GM19239 (cell line): ENCODE results near the gene HMG20A.

Source experiments
- DNase-seq: peaks from one replicate; pipeline ENCODE4 v3.0.0; 2011; ENCODE audit warnings: low spot score; ENCODE audit not compliant: insufficient read length
- FAIRE-seq: peaks from 2 replicates; lab custom pipeline; 2011; peaks lifted over from hg19 to GRCh38; lab: Jason Lieb, UNC

The HMG20A gene

DNA sequence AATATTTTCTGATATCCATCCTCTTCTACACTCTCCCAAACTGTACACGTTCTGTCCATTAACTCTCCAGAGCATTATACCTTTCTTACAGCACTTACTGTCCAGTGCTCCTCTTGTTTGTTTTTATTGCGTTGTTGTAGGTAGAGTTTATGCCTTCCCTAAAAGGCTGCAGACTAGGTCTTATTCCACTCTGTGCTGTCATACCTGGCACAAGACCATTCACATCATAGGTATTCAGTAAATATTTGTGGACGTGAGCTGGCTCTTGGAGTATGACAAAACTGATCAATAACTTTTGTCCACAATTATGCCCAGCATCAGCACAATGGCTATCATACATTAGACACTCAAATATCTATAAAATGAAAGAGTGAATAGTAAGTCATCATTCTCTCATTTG, 4.4 kb downstream of the HMG20A start:
- DNase-seq (no peak), FAIRE-seq (no peak)

DNA sequence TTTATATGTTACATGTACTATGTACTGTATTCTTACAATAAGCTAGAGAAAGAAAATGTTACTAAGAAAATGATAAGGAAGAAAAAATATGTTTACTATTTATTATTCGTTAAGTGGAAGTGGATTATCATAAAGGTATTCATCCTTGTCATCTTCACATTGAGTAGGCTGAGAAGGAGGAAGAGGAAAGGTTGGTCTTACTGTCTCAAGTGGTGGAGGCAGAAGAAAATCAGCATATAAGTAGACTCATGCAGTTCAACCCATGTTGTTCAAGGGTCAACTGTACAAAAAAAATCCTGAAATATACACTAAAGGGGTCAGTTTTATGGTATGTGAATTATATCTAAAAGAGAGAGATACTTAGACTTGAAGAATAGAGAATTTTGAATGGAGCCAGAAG, 5.7 kb downstream of the HMG20A start:
- FAIRE-seq: no peak
- DNase-seq: no peak

DNA sequence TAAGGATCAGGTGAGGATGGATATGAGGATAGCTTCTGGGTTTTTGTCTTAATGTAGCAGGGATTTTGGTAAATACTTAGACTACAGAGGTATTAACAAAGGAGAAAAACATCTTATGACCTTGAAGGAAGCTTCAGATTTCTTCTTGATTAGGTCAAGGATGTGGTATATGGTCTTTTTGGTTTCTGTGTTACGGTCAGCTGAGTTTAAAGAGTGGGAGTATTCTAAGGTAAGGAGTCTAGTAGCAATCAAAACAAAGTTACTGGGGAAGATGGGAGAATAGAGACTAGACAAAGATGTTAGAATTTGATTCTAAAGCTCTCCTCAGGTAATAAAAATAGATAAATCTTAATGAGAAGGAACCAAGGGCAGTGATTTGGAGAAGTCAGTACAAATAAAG, 6.2 kb downstream of the HMG20A start:
- peak; percentile 35 for FAIRE-seq
- no peak for DNase-seq

DNA sequence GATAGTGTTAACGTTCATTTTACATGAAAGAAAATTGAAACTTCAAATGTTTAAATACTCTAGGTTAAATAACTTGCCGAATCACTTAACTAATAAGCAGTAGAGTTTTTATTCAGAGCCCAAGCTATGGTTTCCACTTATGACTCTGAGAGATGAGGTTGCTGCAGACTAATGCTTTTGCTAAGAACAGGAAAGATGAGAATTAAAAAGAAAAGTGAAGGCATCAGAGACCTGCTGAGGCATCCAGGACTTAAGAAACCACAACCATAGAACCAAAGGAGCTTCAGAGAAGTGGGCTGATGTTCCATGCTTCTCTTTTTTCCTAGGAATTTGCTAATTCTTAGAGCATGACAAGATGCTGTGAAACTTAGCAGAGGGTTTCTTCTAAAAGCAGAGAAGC, 9.5 kb downstream of the HMG20A start:
- DNase-seq (no peak), FAIRE-seq (peak; percentile 48)

DNA sequence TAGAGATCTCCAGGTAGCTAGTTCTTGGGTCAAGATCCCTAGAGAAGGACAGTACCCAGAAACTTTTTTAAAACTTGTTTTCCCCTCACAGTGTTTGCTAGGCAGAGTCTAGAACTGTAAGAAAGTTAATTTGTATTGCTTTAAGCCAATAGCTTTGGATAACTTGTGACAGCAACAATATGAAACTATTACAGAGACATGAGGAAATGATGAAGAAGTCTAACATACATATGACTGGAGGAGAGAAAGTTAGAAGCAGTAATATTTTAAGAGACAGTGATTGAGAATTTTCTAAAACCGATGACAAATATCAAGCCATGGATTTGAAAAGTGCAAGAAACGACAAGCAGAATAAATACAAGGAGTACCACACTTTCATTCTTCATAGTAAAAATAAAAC, 10.0 kb downstream of the HMG20A start:
- no peak for FAIRE-seq
- no peak for DNase-seq

DNA sequence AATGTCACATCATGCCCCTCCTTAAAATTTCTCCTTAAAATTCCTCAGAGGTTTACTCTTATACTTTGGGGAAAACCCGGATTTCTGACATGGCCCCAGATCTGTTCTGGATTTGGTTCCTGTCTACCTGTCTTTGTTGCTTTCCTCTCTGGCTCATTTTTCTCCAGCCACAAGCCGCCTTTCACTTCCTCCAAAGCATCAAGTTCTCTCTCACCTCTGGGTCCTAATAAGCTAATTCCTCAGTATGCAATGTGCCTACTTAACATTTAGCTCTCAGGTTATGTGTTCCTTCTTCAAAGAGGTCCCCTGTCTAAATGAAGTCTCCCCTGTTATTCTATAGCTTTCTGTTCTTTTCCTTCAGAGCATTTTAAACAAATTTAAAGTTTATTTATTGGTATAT, 16.1 kb downstream of the HMG20A start:
- DNase-seq (no peak), FAIRE-seq (peak; percentile 79)

DNA sequence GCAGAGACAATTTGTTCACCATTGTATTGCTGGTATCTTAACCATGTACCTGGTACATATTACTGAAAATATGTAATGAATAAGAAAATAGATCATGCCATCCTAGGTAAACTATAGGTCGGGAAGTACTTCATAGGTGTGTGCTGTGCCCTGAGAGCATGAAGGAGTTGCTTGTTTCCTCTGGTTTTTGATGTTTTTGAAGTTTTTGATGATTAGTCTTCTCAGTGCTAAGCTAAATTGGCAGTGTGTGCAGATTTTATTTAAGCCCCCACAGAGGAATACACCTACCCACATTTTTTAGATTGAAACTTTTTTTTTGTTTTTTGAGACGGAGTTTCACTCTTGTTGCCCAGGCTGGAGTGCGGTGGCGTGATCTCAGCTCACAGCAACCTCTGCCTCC, 16.6 kb downstream of the HMG20A start:
- FAIRE-seq (no peak), DNase-seq (no peak)

DNA sequence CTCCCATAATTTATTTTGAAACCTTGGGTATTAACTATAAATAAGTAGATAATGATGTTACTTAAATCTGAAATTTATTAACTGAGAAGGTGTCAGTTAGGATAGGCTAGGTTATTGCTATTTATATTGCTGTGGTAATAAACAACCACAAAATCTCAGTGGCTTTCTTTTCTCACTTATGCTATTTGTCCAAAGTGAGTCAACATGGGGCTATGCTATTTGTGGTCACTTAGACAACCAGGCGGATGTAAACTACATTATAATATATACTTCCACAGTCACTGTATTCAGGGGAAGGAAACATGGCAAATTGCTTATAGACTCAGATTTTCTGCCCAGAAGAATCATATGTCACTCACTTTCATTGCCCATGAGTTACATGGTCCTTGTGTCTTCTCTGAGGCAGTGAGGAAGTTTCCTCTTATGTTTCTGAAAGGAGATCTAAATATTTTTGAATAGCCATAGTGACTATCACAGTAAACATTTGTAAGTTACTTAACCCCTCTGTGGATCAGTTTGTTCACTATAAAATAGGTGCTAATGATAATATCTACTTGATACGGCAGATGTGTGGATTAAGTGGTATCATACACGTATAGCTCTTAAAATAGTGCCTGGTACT, 19.8 kb downstream of the HMG20A start:
- DNase-seq: peak; percentile 13
- FAIRE-seq: peak; percentile 48

DNA sequence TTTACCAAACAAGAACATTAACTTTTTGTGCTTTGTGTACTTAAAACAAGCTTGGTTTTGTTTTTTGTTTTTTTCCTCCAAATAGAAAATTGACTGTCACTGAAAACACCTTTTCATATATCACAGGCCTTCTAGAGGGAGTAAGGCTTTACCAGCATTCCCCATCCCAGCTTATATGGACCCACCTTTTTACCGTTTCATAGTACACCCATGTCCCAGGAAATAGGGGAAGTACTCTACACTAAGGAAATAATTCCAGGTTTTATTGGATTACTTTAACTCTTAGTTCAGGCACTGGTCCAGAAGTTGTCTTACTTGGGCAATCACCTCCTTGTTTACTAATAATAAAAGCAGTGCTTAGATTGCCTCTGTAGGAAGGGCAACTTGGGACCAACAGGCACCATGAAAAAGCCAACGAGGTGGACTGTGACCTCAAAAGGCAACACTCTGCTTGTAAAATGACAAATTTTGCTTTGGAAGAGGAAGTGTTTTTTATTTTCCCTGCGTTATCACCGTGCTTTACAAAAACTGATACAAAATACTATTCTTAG, 26.2 kb downstream of the HMG20A start:
- DNase-seq (no peak), FAIRE-seq (no peak)

DNA sequence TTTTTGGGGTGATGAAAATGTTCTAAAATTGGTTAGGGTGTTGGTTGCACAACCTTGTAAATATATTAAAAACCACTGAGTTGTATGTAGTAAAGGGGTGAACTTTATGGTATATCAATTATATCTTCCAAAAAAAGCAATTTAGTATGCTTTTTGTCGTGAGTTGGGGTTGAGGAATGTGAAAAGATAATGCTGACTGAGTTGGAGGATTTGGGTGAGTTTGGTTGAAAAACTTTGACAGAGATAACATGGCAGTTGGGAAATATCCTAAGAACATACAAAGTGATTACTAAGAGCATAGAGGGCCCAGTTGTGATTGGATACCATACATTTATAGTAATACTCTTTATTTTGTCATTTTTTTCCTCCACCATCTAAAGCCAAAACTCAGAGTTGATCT, 33.6 kb downstream of the HMG20A start:
- DNase-seq (no peak), FAIRE-seq (no peak)

DNA sequence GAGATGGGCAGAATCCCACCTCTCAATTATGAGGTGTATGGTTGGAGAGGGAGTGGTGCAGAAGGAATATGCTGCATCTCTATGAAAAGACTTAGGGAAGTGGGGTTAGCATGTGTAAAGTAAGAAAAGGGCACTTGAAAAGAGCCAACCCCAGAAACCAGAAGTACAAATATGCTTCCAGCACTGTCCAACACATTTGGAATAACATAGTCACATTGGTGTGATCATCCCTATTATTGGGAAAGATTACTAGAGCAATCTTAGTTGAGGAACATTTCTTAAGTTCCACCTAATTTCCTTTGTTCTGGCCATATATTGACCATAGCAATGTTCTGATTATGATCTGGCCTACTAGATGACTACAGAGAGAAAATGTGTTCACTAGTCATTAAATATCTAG, 34.3 kb downstream of the HMG20A start:
- DNase-seq (no peak), FAIRE-seq (no peak)

DNA sequence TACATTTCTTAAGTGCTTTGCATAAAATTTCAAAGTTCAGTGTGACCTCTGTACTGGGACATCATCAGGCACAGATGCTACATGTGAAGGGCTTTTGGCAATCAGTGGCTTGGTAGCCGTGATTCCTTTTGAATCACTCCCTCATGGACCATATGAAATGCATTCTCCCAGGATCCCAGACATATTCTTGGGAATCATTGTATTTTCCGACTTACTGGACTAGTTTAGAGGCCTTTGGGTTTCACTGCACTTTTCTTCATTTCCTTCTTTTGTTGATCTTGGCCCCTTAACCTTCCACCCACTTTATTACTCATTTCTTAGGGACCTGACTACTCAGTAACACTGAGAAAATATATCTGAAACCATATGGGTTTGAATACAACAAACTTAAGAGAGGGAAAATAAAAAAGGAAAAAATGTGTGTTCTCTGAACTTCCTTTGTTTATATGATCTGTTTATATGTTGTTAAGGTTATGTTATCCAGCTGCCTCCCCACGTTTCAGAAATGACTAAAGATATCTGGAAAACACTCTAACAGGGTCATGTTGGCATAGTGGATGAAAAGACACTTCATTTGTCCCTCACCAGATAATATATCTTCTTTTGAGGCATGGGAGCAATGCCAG, 35.1 kb downstream of the HMG20A start:
- DNase-seq (no peak), FAIRE-seq (peak; percentile 4)

DNA sequence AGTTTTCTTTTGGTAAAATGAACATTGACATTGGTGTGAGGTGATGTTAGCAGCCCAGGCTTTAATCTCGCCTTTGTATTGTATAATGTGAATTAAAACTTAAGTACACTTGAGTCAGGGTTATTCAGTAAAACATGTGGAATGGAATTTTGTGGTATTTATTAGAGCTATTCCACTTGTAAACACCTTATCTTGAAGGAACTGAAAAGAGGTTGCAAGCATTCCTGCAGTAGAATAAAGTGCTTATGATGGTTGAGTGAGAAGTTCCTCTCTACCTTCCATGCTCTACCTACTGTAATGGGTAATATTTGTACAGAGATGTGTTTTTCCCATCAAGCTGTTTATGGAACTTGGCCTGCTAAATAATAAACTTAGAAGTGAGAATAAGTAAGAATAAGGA, 36.1 kb downstream of the HMG20A start:
- FAIRE-seq: no peak
- DNase-seq: no peak

DNA sequence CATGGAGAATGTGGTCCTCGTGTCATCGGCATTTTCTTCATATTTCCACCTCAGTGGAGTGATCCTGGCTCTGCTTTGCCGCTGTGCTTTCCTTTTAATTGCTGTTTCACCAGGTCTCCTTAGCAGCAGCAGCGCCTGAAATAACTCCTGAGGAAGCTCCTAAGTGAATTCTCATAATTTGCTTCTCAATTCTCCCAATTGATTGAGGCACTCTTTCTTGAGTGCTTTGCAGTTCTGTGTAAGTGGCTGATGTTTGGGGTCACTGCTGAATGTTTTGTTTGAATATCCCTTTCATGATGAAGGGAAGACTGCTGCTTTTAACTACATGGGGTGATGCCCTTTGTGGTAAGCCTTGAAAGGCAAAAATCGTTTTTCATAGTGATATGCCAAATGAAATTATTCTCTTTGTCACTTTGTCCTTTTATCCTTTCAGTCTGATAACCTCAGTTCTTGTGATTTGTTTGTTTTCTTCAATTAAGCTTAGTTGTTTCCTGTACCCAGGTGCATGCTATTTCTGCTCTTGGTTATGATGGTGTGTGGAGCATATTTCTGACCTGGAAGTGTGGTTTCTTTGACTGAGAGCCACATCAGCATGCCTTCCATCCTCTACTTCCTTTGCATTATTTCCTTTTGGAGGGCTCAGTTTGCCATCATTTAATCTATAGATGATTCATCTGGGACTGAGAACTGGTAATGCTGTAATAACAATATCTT, 36.7 kb downstream of the HMG20A start:
- FAIRE-seq: peak; percentile 33
- DNase-seq: no peak

DNA sequence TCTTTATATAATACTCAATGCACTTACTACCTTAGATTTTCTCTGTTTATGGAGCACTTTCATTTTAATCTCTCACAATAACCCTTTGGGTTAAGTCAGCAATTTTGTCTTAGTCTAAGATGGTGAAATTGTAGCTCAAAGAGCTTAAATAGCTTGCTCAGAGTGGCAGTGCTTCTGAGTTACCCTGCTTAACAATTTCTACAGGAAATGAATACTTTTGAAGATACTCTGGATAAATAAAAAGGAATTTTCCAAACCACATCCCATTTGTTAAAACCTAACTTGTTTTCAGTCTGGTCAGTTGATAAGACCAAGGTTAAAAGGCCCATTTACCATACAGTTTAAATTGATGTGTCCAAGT, 37.2 kb downstream of the HMG20A start:
- FAIRE-seq (no peak), DNase-seq (no peak)

DNA sequence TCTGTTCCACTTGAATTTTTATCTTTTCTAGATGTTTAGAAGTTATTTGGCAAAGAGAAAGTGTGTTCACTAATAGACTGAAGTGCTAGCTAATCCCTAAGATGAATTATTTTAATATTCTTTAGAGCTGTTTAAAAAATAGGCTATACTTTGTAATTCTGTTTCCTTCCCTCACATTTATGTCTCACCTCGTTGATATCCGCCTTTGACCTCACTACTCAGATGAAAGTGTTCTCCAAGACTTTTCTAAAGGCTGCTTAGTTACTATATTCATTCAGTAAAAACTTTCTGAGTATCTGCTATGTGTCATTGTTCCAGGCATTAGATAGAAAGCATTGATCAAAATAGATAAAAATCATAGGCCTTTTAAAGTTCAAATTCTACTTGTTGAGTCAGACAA, 38.3 kb downstream of the HMG20A start:
- DNase-seq (no peak), FAIRE-seq (no peak)

DNA sequence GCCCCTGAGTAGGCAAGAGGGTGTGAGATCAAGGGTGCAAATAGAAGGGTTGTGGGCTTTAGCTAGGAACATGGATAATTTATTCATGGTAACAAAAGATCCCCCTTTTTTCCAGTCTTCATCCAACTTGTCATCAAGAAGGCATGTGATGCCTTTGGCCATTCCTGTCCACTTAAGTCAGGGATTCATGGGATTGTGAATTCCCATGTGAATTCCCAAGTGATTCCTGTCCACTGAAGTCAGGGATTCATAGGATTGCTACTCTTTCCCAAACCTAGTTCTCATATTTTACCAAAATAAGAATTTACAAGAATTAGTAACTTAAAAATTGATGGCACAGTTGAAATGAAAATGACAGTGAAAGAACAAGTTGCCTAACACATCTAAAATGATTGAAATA, 40.8 kb downstream of the HMG20A start:
- DNase-seq (no peak), FAIRE-seq (no peak)

DNA sequence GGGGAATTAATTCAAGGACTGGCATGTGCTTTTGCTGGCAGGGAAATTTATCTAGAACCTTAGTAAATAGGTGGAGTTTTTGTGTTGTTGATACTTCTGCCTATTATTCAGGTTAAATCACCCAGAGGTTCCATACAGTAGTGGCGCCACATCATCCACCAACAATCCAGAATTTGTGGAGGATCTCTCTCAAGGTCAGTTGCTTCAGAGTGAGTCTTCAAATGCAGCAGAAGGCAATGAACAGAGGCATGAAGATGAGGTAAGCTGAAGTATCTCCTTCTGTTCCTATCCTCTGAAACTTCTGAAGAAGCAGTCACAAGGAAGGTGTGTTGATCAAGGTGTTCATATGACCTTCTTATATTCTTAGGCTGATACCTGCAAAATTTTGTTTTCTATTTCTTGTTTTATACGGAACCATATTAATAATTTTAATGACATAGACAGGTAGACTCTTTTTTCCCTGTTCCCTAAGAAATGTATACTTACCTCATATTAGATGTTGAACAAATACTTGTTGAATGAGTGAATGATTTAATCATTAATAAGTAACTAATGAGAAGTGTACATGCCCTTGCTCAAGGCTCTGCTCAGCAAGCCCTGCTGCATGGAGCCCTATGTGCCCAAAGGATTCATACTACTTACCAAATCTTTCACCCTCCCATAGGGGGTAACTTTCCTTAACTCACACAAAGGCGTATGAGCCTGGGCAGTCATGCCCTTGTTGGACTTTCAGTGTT, 43.6 kb downstream of the HMG20A start:
- FAIRE-seq (no peak), DNase-seq (no peak)

DNA sequence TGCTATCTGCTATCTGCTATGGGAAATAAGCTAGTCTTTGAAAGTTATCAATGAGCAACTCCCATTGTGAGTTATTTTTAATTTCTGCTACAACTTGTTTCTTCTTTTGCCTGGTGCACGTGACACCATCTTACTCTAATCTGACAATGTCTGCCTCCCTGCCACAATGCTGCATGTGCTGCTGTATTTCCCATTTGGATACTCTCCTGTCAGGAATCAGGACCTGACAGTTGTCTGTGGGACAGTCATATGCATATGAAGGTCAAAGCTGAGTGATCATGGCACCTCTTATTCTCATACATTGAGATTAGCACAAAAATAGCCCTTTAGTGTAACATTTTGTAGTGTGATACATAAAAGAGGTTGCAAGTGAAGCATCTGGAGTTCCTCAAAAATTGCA, 45.8 kb downstream of the HMG20A start:
- FAIRE-seq: no peak

DNA sequence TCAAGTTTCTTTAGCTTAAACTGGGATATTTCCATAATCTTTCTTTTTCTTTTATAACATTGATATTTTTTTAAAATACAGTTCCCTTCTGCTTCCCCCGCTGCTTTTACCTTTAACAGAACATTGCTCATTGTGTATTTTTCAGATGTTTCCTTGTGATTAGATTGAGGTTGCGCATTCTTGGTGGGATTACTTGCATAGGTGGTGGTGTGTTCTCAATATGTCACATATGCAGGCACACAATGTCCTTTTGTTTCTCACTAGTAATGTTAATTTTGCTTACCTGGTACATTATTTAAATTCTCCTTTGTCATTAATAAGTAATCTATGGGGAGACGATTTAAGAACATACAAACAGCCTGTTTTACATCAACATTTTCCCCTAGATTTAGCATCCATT, 48.2 kb downstream of the HMG20A start:
- DNase-seq: no peak
- FAIRE-seq: no peak

More for the DNA sequence above, 45.8 kb downstream of the HMG20A start:
- no peak for DNase-seq

DNA sequence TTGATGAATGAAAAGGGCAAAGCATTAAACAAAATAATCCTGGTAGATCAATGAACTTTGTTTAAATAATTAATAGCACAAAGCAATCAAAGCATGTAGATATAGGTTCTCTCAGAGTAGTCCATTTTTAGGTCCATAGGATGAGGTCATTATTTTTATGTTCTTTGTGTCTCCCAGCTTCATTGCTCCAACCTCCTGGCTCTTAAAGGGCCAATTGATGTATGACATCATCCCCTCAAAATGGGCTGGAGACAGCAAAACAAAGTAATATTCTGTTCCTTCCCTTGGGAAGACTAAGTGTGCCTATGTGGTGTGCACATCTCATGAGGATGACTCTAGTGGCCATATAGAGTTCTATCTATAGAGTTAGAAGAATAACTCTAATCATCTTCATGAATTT, 49.5 kb downstream of the HMG20A start:
- DNase-seq (no peak), FAIRE-seq (no peak)
